Measurements from ENCODE around the gene ZDHHC22.

DNA sequence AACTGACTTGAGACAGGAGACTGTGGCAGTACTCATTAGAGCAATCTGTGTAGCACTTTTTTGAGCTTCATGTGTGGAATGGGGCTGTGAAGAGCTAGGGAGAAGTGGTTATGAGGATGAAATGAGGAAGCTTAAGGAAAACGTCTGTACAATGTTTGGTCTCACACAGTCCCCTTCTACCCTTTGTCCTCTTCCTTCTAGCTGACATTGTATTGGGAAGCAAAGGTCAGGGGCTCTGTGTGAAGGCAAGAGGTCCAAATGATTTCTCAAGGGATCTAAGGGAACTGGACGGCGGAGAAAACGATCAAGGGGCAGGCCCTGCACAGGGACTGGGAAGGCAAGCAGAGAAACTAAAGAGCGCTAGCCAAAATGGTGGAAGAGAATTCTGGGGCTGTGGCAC, 56.6 kb downstream of the ZDHHC22 start:
- TF ChIP-seq HDAC2 (CRISPR knock-in tag; IDR thresholded peaks at IDR 0.05) (no peak), TAF1 (CRISPR knock-in tag; IDR thresholded peaks at IDR 0.05) (no peak), DNMT3B (CRISPR knock-in tag; conservative IDR thresholded peaks at IDR 0.05) (no peak), SRSF9 (IDR thresholded peaks at IDR 0.05; ENCODE audit: borderline replicate concordance, insufficient read depth, low read depth, low read length, poor library complexity, severe bottlenecking) (no peak), EZH2 (conservative IDR thresholded peaks at IDR 0.05; ENCODE audit: low read depth, low read length) (no peak), ZSCAN12 (CRISPR knock-in tag; IDR thresholded peaks at IDR 0.05) (no peak), ZNF510 (CRISPR knock-in tag; IDR thresholded peaks at IDR 0.05; ENCODE audit: low read depth) (no peak), SP1 (IDR thresholded peaks at IDR 0.05) (no peak), SP1 (CRISPR knock-in tag; IDR thresholded peaks at IDR 0.05) (no peak), PHF21A (CRISPR knock-in tag; IDR thresholded peaks at IDR 0.05) (no peak), NFIC (IDR thresholded peaks at IDR 0.05; ENCODE audit: low read length) (no peak)
- TF ChIP-seq, protein P1, sequence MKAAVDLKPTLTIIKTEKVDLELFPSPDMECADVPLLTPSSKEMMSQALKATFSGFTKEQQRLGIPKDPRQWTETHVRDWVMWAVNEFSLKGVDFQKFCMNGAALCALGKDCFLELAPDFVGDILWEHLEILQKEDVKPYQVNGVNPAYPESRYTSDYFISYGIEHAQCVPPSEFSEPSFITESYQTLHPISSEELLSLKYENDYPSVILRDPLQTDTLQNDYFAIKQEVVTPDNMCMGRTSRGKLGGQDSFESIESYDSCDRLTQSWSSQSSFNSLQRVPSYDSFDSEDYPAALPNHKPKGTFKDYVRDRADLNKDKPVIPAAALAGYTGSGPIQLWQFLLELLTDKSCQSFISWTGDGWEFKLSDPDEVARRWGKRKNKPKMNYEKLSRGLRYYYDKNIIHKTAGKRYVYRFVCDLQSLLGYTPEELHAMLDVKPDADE (CRISPR knock-in tag; IDR thresholded peaks at IDR 0.05): no peak
- TF ChIP-seq, protein P2, sequence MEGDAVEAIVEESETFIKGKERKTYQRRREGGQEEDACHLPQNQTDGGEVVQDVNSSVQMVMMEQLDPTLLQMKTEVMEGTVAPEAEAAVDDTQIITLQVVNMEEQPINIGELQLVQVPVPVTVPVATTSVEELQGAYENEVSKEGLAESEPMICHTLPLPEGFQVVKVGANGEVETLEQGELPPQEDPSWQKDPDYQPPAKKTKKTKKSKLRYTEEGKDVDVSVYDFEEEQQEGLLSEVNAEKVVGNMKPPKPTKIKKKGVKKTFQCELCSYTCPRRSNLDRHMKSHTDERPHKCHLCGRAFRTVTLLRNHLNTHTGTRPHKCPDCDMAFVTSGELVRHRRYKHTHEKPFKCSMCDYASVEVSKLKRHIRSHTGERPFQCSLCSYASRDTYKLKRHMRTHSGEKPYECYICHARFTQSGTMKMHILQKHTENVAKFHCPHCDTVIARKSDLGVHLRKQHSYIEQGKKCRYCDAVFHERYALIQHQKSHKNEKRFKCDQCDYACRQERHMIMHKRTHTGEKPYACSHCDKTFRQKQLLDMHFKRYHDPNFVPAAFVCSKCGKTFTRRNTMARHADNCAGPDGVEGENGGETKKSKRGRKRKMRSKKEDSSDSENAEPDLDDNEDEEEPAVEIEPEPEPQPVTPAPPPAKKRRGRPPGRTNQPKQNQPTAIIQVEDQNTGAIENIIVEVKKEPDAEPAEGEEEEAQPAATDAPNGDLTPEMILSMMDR (CRISPR knock-in tag; IDR thresholded peaks at IDR 0.05): no peak
- TF ChIP-seq, protein P3, sequence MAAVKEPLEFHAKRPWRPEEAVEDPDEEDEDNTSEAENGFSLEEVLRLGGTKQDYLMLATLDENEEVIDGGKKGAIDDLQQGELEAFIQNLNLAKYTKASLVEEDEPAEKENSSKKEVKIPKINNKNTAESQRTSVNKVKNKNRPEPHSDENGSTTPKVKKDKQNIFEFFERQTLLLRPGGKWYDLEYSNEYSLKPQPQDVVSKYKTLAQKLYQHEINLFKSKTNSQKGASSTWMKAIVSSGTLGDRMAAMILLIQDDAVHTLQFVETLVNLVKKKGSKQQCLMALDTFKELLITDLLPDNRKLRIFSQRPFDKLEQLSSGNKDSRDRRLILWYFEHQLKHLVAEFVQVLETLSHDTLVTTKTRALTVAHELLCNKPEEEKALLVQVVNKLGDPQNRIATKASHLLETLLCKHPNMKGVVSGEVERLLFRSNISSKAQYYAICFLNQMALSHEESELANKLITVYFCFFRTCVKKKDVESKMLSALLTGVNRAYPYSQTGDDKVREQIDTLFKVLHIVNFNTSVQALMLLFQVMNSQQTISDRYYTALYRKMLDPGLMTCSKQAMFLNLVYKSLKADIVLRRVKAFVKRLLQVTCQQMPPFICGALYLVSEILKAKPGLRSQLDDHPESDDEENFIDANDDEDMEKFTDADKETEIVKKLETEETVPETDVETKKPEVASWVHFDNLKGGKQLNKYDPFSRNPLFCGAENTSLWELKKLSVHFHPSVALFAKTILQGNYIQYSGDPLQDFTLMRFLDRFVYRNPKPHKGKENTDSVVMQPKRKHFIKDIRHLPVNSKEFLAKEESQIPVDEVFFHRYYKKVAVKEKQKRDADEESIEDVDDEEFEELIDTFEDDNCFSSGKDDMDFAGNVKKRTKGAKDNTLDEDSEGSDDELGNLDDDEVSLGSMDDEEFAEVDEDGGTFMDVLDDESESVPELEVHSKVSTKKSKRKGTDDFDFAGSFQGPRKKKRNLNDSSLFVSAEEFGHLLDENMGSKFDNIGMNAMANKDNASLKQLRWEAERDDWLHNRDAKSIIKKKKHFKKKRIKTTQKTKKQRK (IDR thresholded peaks at IDR 0.05; ENCODE audit: low read length): no peak
- TF ChIP-seq, protein P4, sequence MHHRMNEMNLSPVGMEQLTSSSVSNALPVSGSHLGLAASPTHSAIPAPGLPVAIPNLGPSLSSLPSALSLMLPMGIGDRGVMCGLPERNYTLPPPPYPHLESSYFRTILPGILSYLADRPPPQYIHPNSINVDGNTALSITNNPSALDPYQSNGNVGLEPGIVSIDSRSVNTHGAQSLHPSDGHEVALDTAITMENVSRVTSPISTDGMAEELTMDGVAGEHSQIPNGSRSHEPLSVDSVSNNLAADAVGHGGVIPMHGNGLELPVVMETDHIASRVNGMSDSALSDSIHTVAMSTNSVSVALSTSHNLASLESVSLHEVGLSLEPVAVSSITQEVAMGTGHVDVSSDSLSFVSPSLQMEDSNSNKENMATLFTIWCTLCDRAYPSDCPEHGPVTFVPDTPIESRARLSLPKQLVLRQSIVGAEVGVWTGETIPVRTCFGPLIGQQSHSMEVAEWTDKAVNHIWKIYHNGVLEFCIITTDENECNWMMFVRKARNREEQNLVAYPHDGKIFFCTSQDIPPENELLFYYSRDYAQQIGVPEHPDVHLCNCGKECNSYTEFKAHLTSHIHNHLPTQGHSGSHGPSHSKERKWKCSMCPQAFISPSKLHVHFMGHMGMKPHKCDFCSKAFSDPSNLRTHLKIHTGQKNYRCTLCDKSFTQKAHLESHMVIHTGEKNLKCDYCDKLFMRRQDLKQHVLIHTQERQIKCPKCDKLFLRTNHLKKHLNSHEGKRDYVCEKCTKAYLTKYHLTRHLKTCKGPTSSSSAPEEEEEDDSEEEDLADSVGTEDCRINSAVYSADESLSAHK (CRISPR knock-in tag; IDR thresholded peaks at IDR 0.05; ENCODE audit: borderline replicate concordance): no peak

Data from HepG2 (cell line).